GM12875 (cell line): ENCODE data around the gene EXOC6B.

Source experiments
- H3K4me3 ChIP-seq: one replicate; pipeline ENCODE4 v1.5.1; 2011; ENCODE audit warnings: low read depth, low read length, control low read depth
- TF ChIP-seq, protein P1 (sequence below): IDR thresholded peaks from 2 replicates; pipeline ENCODE4 v1.5.1; 2011; ENCODE audit warnings: low read depth, mild to moderate bottlenecking, control low read depth, inconsistent platforms, low read length, moderate library complexity, borderline replicate concordance; ENCODE audit not compliant: insufficient read depth

The EXOC6B gene

DNA sequence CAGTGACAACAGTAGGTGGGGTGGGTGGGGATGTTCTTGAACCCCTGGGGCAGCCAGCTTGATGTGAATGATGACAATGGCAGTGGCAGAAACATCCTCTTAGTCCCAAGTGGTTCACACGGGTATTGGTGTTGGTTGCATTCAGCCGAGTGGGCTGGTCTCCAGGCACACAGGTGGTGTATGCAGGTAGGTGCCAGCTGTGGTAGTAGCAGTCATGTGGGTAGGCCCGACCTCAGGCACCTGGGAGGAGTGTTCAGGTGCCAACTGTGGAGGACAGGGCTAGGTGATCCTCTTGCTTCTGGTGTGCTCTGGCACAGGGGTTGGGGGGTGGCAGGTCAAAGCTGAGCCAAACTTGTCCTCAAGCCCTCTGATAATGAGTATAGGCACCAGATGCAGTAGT lies 350.6 kb downstream of the EXOC6B start:
- H3K4me3 ChIP-seq, result no peak overlapping the region
- TF ChIP-seq, protein P1, sequence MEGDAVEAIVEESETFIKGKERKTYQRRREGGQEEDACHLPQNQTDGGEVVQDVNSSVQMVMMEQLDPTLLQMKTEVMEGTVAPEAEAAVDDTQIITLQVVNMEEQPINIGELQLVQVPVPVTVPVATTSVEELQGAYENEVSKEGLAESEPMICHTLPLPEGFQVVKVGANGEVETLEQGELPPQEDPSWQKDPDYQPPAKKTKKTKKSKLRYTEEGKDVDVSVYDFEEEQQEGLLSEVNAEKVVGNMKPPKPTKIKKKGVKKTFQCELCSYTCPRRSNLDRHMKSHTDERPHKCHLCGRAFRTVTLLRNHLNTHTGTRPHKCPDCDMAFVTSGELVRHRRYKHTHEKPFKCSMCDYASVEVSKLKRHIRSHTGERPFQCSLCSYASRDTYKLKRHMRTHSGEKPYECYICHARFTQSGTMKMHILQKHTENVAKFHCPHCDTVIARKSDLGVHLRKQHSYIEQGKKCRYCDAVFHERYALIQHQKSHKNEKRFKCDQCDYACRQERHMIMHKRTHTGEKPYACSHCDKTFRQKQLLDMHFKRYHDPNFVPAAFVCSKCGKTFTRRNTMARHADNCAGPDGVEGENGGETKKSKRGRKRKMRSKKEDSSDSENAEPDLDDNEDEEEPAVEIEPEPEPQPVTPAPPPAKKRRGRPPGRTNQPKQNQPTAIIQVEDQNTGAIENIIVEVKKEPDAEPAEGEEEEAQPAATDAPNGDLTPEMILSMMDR, result no peak

DNA sequence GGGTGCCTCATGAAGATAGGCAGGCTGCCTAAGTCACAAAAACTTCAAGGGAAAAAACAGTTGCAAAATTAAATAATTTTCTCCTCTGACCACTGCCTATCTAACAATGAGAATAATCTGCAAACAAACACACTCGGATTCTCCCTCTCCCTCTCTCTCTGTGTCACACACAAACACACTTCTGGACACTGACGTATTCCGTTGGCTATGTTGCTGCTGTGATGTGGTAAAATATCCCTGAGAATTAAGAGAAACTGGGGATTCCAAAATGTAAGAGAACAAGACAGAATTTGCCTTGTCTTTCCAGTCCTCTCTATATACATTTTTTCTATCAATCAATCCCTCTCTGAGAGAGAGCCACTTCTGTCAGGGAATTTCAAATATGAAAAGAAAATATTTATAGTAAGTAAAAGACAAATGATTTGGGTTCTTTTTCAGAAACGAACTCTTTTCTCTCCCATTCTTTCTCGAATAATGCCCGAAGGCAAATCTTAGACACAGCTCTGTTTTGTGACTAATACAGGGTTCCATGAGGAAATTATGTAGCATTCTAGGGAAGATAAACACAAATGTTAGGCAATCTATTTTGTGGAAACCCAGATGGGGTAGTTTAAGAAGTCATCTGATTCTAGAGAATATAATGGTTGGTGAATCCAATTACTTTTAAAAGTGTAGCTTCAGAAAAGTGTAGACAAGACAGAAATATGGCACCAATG lies 367.9 kb downstream of the EXOC6B start:
- no peak overlapping the region for H3K4me3 ChIP-seq
- TF ChIP-seq, protein P1, result no peak

DNA sequence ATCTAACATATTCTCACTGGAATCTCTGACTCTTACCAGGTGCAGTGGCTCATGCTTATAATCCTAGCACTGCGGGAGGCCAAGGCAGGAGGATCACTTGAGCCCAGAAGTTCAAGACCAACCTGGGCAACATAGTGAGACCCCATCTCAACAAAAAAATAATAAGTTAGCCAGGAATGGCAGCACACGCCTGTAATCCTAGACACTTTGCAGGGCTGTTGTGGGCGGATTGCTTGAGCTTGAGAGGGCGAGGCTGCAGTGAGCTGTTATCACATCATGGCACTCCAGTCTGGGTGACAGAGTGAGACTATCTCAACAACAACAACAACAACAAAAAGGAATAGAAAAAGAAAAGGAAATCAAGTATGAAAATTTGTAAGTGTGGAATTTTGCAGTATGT lies 371.6 kb downstream of the EXOC6B start:
- TF ChIP-seq, protein P1, result no peak
- no peak overlapping the region for H3K4me3 ChIP-seq

DNA sequence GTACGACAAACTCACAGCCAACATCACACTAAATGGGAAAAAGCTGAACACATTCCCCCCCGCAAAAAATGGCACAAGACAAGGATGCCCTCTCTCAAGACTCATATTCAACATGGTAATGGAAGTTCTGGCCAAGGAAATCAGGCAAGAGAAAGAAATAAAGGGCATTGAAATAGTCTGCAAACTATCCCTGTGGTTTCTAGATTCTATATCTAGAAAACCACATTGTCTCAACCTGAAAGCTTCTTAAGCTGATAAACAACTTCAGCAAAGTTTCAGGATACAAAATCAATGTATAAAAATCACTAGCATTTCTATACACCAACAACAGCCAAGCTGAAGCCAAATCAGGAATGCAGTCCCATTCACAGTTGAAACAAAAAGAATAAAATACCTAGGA lies 383.6 kb downstream of the EXOC6B start:
- TF ChIP-seq, protein P1, result no peak
- no peak overlapping the region for H3K4me3 ChIP-seq

DNA sequence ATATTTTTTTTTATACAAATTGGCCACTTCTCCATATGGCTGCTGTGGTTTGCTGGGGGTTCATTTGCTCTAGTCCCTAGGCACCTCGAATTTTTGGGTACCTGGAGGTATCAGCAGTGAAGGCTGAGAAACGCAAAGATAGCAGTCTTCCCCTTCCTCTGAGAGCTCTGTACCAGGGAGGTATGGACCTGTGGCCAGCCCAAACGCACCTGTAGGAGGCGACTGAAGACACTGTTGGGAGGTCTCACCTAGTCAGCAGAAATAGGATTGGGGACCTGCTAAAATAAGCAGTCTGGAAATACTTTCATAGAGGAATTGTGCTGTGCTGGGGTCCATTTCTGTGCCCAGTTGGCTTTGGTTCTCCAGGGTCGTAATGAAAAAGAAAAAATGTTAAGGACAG lies 385.9 kb downstream of the EXOC6B start:
- no peak overlapping the region for H3K4me3 ChIP-seq
- TF ChIP-seq, protein P1, result no peak

DNA sequence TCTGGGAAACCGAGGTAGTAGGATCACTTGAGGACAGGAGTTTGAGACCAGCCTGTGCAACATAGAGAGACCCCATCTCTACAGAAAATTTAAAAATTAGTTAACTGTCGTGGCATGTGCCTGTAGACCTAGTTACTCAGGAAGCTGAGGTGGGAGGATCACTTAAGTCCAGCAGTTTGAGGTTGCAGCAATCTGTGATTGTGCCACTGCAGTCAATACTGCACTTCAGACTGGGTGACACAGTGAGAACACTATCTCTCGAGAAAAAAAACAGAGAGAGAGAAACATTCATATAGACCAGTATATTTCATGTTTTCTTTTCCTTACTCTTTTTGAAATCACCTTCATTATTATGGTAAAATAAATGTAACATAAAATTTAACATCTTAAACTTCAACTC lies 387.5 kb downstream of the EXOC6B start:
- H3K4me3 ChIP-seq, result no peak overlapping the region
- TF ChIP-seq, protein P1, result no peak

DNA sequence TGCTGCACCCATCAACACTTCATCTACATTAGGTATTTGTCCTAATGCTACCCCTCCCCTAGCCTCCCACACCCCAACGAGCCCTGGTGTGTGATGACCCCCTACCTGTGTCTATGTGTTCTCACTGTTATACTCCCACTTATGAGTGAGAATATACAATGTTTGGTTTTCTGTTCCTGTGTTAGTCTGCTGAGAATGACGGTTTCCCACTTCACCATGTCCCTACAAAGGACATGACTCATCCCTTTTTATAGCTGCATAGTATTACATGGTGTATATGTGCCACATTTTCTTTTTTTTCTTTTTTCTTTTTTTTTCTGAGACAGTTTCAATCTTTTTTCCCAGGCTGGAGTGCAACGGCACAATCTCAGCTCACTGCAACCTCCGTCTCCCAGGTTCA lies 394.1 kb downstream of the EXOC6B start:
- TF ChIP-seq, protein P1, result no peak
- no peak overlapping the region for H3K4me3 ChIP-seq
